OCI-LY3 (cell line): ENCODE results near the gene CDC14A.

Experiments
- H2AFZ ChIP-seq: fragments of 200-600, 300-600 bp; shearing (Covaris generic); 2 replicates; pipeline ENCODE4 v1.6.0; 2014; ENCODE audit warnings: antibody characterized with exemption, low read depth, low read length
- H3K27ac ChIP-seq: fragments of 200-600, 300-600 bp; sonication (generic); 2 replicates; pipeline ENCODE4 v1.5.1; 2014; ENCODE audit warnings: mild to moderate bottlenecking, low read length, moderate library complexity, mixed read lengths
- H3K27me3 ChIP-seq: fragments of 200-600, 300-600 bp; sonication (generic); 2 replicates; pipeline ENCODE4 v1.6.1; 2014; ENCODE audit warnings: low read depth, low read length, mixed read lengths
- H3K36me3 ChIP-seq: fragments of 200-600, 300-600 bp; sonication (generic); replicated peaks from 2 replicates; pipeline ENCODE3; 2014; ENCODE audit warnings: low read depth, low read length, mixed read lengths
- H3K4me1 ChIP-seq: fragments of 300-600, 200-600 bp; sonication (generic); 2 replicates; pipeline ENCODE4 v1.6.1; 2014; ENCODE audit warnings: low read length, mixed read lengths
- H3K4me2 ChIP-seq: fragments of 200-600, 300-600 bp; sonication (generic); 2 replicates; pipeline ENCODE4 v1.6.1; 2014; ENCODE audit warnings: low read length, mixed read lengths
- H3K4me3 ChIP-seq: fragments of 300-600, 200-600 bp; sonication (generic); 2 replicates; pipeline ENCODE4 v1.5.1; 2014; ENCODE audit warnings: antibody characterized with exemption, mild to moderate bottlenecking, low read length, moderate library complexity
- H3K79me2 ChIP-seq: fragments of 300-600, 200-600 bp; shearing (Covaris generic); 2 replicates; pipeline ENCODE4 v1.6.1; 2014; ENCODE audit warnings: mild to moderate bottlenecking, low read length, mixed read lengths
- H3K9ac ChIP-seq: fragments of 300-600, 200-600 bp; shearing (Covaris generic); 2 replicates; pipeline ENCODE4 v1.6.0; 2014; ENCODE audit warnings: mild to moderate bottlenecking, low read length, moderate library complexity
- H3K9me3 ChIP-seq: fragments of 200-600, 300-600 bp; shearing (Covaris generic); 2 replicates; pipeline ENCODE4 v1.6.1; 2014; ENCODE audit warnings: low read length, mixed read lengths; ENCODE audit not compliant: insufficient read depth
- H4K20me1 ChIP-seq: fragments of 200-600, 300-600 bp; sonication (generic); 2 replicates; pipeline ENCODE4 v1.6.1; 2016; ENCODE audit warnings: low read length, mixed read lengths; ENCODE audit not compliant: insufficient read depth
- CTCF ChIP-seq: fragments of 200-600, 300-600 bp; sonication (generic); IDR thresholded peaks from 2 replicates; pipeline ENCODE4 v1.5.1; 2014; ENCODE audit warnings: antibody characterized with exemption, low read length, low read depth
- EZH2phosphoT487 ChIP-seq: fragments of 200-600 bp; shearing (Covaris generic); IDR thresholded peaks from 2 replicates; pipeline ENCODE4 v1.6.1; 2018; ENCODE audit warnings: antibody characterized with exemption, mixed run types, low read depth

CDC14A gene

GRCh38 chr1:100496896-100497295, 144.6 kb downstream of the CDC14A start:
- Histone ChIP-seq H2AFZ (no peak overlapping the region), H3K36me3 (no peaks in the 10 kb centered on the region), H3K4me2 (no peak overlapping the region), H3K4me1 (no peaks in the 10 kb centered on the region), H3K9ac (no peak overlapping the region), H3K9me3 (no peaks in the 10 kb centered on the region), H3K27ac (no peak overlapping the region), H4K20me1 (no peaks in the 10 kb centered on the region), H3K27me3 (no peaks in the 10 kb centered on the region), H3K4me3 (no peak overlapping the region), H3K79me2 (no peaks in the 10 kb centered on the region)
- TF ChIP-seq CTCF (no peak), EZH2phosphoT487 (no peak)

DNA sequence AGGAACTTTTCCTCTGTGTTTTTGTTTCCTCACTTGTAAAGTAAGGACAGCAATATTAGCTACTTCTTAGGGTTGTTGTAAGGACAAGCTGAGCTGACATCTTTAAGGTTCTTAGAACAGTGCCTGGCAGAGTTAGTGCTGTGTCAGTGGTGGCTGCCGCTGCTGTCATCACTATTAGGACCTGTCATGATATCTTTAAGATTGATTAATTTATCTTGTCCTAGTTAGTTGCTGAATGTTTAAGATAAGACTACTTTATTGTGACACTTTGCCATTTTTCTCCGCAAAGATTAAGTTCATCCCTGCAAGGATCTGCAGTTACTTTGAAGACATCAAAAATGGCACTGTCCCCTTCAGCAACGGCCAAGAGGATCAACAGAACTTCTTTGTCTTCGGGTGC, 145.5 kb downstream of the CDC14A start:
- H3K27me3 ChIP-seq, result no peaks in the 10 kb centered on the region
- H2AFZ ChIP-seq, result no peak overlapping the region
- H3K4me3 ChIP-seq, result no peak overlapping the region
- TF ChIP-seq EZH2phosphoT487, result no peak
- TF ChIP-seq CTCF, result no peak
- H3K9ac ChIP-seq, result no peak overlapping the region
- no peaks in the 10 kb centered on the region for H3K36me3 ChIP-seq
- no peaks in the 10 kb centered on the region for H3K9me3 ChIP-seq
- H3K4me1 ChIP-seq, result no peaks in the 10 kb centered on the region
- no peak overlapping the region for H3K27ac ChIP-seq
- H3K4me2 ChIP-seq, result no peak overlapping the region
- H4K20me1 ChIP-seq, result no peaks in the 10 kb centered on the region
- H3K79me2 ChIP-seq, result no peaks in the 10 kb centered on the region

DNA sequence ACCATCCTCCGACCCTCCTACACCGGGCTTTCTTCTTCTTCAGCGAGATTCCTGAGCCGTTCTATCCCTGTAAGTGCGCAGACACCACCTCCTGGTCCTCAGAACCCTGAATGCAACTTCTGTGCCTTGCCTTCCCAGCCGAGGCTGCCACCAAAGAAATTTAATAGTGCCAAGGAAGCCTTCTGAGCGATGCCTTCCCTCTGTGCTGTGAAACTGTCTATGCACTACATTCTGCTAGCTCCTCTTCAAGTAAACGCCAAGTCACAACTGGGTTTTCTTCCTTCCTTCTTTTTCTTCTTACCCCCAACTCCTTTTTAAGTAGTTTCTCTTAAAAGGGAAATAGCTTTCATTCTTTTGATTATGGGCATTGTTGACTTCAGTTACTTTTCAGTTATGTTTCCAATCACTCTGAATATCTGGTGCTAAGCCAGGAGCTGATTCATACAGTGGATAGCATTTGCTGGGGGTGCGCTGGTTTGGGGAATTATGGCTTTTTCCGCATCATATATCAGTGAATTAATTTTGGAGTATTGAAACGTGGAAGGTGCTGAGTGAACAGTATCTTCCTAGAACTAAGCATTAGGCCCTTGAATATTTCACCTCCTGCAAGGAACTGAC, 147.0 kb downstream of the CDC14A start:
- H2AFZ ChIP-seq, result no peak overlapping the region
- H3K36me3 ChIP-seq, result no peaks in the 10 kb centered on the region
- no peaks in the 10 kb centered on the region for H3K79me2 ChIP-seq
- H3K9ac ChIP-seq, result no peak overlapping the region
- H3K27ac ChIP-seq, result no peak overlapping the region
- H3K9me3 ChIP-seq, result no peaks in the 10 kb centered on the region
- no peaks in the 10 kb centered on the region for H4K20me1 ChIP-seq
- no peaks in the 10 kb centered on the region for H3K4me1 ChIP-seq
- TF ChIP-seq EZH2phosphoT487, result no peak
- no peak for TF ChIP-seq CTCF
- H3K27me3 ChIP-seq, result no peaks in the 10 kb centered on the region
- no peak overlapping the region for H3K4me2 ChIP-seq
- H3K4me3 ChIP-seq, result no peak overlapping the region

DNA sequence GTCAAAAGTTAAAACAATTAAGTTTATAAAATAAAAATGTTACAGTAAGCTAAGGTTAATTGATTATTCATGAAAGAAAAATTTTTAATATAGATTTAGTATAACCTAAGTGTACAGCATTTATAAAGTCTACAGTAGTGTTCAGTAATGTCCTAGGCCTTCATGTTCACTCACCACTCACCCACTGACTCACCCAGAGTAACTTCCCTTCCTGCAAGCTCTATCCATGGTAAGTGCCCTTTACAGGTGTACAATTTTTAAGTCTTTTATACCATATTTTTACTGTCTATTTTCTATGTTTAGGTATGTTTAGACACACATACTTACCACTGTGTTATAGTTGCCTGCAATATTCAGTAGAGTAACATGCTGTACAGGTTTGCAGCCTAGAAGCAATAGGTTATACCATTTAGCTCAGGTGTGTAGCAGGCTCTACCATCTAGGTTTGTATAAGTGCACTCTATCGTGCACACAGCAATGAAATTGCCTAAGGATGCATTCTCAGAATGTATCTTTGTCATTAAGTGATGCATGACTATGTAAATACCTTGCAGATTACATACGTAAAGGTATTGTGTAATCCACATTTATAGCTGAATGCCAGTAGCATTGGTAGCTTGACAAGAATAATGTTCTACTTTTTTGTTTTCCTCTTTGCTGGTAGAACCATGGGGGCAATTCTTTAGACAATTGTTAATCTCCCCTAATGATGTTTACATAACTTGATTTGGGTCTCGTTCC, 149.9 kb downstream of the CDC14A start:
- H4K20me1 ChIP-seq, result no peaks in the 10 kb centered on the region
- H2AFZ ChIP-seq, result no peak overlapping the region
- no peak overlapping the region for H3K27ac ChIP-seq
- H3K79me2 ChIP-seq, result no peaks in the 10 kb centered on the region
- no peaks in the 10 kb centered on the region for H3K36me3 ChIP-seq
- H3K9ac ChIP-seq, result no peak overlapping the region
- H3K4me3 ChIP-seq, result no peak overlapping the region
- H3K4me1 ChIP-seq, result no peaks in the 10 kb centered on the region
- H3K27me3 ChIP-seq, result no peaks in the 10 kb centered on the region
- no peak overlapping the region for H3K4me2 ChIP-seq
- TF ChIP-seq EZH2phosphoT487, result no peak
- no peak for TF ChIP-seq CTCF
- H3K9me3 ChIP-seq, result no peaks in the 10 kb centered on the region
